ENCODE results near the gene ZSCAN16. TPM values are rescaled to one million over a fixed set of nuclear protein-coding genes. Genes with fewer than 3 reads are reported as not detected.
A peak's percentile ranks its signal among the peaks of the same experiment; 100 is the strongest.

Gene ZSCAN16
- total and polyA plus RNA-seq, 9 of the 15 experiments (the other 6 are each of a cell fraction or from before 2014, with no cell fraction given) = 0.08 TPM; not detected in 8

GRCh38 chr6:28137505-28137981 is 13.1 kb downstream of the ZSCAN16 start:
- TSS peak; percentile 11 for BruUV-seq (replicated peaks)
- H3K79me2 ChIP-seq (ENCODE audit: control insufficient read depth, insufficient read depth, low read length) = peaks cover 55% of the 10 kb centered on the region
- H4K20me1 ChIP-seq (replicated peaks; ENCODE audit: control insufficient read depth, insufficient read depth, low read length) = no peaks in the 10 kb centered on the region
- DNase-seq (ENCODE audit: extremely low read depth in 1 of 4, low spot score in 3 of 4) (peak in 2 of 4 experiments; percentile 29 to 66), FAIRE-seq (no peak), ATAC-seq (no peak)
- intact Hi-C loops (cut with micrococcal nuclease) (loop anchor here (2.0 to 5.0 kb wide), 4 partner anchors 75 to 351 kb away; partner anchors contain the start of genes ZSCAN26 and ZSCAN31), in situ Hi-C loops (cut with MboI) (loop anchor here (5.0 kb wide), 1 partner anchor 220 kb away; no protein-coding TSS in a partner anchor)
- peaks cover 25% of the 10 kb centered on the region for H3K36me3 ChIP-seq (ENCODE audit: control insufficient read depth, insufficient read depth, low read length)
- no peaks in the 10 kb centered on the region for H3K9me1 ChIP-seq (ENCODE audit: control insufficient read depth, insufficient read depth, low read length)
- H3K27me3 ChIP-seq (ENCODE audit: control insufficient read depth in 2 of 2, insufficient read depth in 2 of 2, low read length in 2 of 2) = no peaks in the 10 kb centered on the region
- POLR2A ChIA-PET = interaction anchor here (0.7 to 2.0 kb wide), 17 partner anchors 9 to 983 kb away, joined by 3 to 9 read pairs (median 4); partner anchors contain the start of gene ZKSCAN3
- peak overlapping the region; percentile 96 for H3K27ac ChIP-seq (ENCODE audit: extremely low read depth, low read depth, low read length)
- H3K4me1 ChIP-seq (replicated peaks in 1 of 2; ENCODE audit: control insufficient read depth in 2 of 2, insufficient read depth in 2 of 2, low read length in 2 of 2) = peaks cover 12 to 20% of the 10 kb centered on the region in 2 experiments; a peak in 4 of 5 replicates
- CTCF ChIA-PET (ENCODE audit: low intra/inter-chr PET ratio) = no interaction called here
- peak overlapping the region; percentile 91 for H3K4me2 ChIP-seq (ENCODE audit: insufficient read depth, low read length)
- H2AFZ ChIP-seq (ENCODE audit: low read depth, low read length) = peak overlapping the region; percentile 97
- H3K4me3 ChIP-seq = peak overlapping the region; percentile 72
- WGBS (ENCODE audit: insufficient coverage, low coverage, missing lambda C conversion rate) = 1% methylated on average over 6 of the region's 6 CpGs
- no peaks in the 10 kb centered on the region; the same call in 1 of the 2 replicates for H3K9me3 ChIP-seq (replicated peaks; ENCODE audit: control insufficient read depth, insufficient read depth, low read depth, low read length)
- peak overlapping the region; percentile 93 to 98 for H3K9ac ChIP-seq (ENCODE audit: insufficient read depth in 1 of 2, low read depth in 2 of 2, low read length in 2 of 2)
- TF ChIP-seq ZNF395 (CRISPR knock-in tag; IDR thresholded peaks at IDR 0.05) (peak; percentile 74; the same call in 1 of the 2 replicates), MTF1 (CRISPR knock-in tag; IDR thresholded peaks at IDR 0.05; ENCODE audit: borderline replicate concordance) (no peak), ZNF224 (CRISPR knock-in tag; IDR thresholded peaks at IDR 0.05) (no peak), ETV1 (tag; conservative IDR thresholded peaks at IDR 0.05; ENCODE audit: low read depth) (peak; percentile 45; the same call in 1 of the 2 replicates), CBFA2T3 (IDR thresholded peaks at IDR 0.05) (no peak), SP1 (CRISPR knock-in tag; IDR thresholded peaks at IDR 0.05) (0 out of 2 replicates have a peak, but pooled peaks have one; percentile 37), ZNF695 (CRISPR knock-in tag; IDR thresholded peaks at IDR 0.05) (no peak)
- TF ChIP-seq, protein P1, sequence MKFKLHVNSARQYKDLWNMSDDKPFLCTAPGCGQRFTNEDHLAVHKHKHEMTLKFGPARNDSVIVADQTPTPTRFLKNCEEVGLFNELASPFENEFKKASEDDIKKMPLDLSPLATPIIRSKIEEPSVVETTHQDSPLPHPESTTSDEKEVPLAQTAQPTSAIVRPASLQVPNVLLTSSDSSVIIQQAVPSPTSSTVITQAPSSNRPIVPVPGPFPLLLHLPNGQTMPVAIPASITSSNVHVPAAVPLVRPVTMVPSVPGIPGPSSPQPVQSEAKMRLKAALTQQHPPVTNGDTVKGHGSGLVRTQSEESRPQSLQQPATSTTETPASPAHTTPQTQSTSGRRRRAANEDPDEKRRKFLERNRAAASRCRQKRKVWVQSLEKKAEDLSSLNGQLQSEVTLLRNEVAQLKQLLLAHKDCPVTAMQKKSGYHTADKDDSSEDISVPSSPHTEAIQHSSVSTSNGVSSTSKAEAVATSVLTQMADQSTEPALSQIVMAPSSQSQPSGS (CRISPR knock-in tag; IDR thresholded peaks at IDR 0.05) = no peak
- TF ChIP-seq, protein P2, sequence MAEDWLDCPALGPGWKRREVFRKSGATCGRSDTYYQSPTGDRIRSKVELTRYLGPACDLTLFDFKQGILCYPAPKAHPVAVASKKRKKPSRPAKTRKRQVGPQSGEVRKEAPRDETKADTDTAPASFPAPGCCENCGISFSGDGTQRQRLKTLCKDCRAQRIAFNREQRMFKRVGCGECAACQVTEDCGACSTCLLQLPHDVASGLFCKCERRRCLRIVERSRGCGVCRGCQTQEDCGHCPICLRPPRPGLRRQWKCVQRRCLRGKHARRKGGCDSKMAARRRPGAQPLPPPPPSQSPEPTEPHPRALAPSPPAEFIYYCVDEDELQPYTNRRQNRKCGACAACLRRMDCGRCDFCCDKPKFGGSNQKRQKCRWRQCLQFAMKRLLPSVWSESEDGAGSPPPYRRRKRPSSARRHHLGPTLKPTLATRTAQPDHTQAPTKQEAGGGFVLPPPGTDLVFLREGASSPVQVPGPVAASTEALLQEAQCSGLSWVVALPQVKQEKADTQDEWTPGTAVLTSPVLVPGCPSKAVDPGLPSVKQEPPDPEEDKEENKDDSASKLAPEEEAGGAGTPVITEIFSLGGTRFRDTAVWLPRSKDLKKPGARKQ (CRISPR knock-in tag; IDR thresholded peaks at IDR 0.05) = no peak
- TF ChIP-seq, protein P3, sequence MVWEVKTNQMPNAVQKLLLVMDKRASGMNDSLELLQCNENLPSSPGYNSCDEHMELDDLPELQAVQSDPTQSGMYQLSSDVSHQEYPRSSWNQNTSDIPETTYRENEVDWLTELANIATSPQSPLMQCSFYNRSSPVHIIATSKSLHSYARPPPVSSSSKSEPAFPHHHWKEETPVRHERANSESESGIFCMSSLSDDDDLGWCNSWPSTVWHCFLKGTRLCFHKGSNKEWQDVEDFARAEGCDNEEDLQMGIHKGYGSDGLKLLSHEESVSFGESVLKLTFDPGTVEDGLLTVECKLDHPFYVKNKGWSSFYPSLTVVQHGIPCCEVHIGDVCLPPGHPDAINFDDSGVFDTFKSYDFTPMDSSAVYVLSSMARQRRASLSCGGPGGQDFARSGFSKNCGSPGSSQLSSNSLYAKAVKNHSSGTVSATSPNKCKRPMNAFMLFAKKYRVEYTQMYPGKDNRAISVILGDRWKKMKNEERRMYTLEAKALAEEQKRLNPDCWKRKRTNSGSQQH (CRISPR knock-in tag; IDR thresholded peaks at IDR 0.05) = no peak
- TF ChIP-seq, protein P4, sequence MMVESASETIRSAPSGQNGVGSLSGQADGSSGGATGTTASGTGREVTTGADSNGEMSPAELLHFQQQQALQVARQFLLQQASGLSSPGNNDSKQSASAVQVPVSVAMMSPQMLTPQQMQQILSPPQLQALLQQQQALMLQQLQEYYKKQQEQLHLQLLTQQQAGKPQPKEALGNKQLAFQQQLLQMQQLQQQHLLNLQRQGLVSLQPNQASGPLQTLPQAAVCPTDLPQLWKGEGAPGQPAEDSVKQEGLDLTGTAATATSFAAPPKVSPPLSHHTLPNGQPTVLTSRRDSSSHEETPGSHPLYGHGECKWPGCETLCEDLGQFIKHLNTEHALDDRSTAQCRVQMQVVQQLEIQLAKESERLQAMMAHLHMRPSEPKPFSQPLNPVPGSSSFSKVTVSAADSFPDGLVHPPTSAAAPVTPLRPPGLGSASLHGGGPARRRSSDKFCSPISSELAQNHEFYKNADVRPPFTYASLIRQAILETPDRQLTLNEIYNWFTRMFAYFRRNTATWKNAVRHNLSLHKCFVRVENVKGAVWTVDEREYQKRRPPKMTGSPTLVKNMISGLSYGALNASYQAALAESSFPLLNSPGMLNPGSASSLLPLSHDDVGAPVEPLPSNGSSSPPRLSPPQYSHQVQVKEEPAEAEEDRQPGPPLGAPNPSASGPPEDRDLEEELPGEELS (CRISPR knock-in tag; IDR thresholded peaks at IDR 0.05; ENCODE audit: borderline replicate concordance) = no peak
